Small intestine (tissue), 7 donors: Measurements from ENCODE around the gene CCBE1. TPM values are rescaled to one million over a fixed set of nuclear protein-coding genes. Genes with fewer than 3 reads are reported as not detected.

Experiments
- DNase-seq, 2 donors: peaks; one replicate each; pipeline versions ENCODE4 v3.0.0 to v3.0.0-alpha.2; 2013
- FAIRE-seq: peaks from 2 replicates; lab custom pipeline; 2012; peaks lifted over from hg19 to GRCh38; lab: Jason Lieb, UNC
- H3K27ac ChIP-seq, 3 donors: one replicate each; pipeline ENCODE4 v1.5.1; 2013; ENCODE audit warnings: low read length in 2 of 3, mild to moderate bottlenecking in 2 of 3, control low read depth in 1 of 3, inconsistent platforms in 1 of 3, low read depth in 1 of 3, moderate library complexity in 1 of 3
- H3K27me3 ChIP-seq, 3 donors: one replicate each; pipeline ENCODE4 v1.6.1; 2013; ENCODE audit warnings: low read length in 3 of 3, inconsistent platforms in 1 of 3; ENCODE audit not compliant: control insufficient read depth in 3 of 3, insufficient read depth in 3 of 3
- H3K36me3 ChIP-seq, 3 donors: one replicate each; pipeline ENCODE4 v1.6.1; 2013; ENCODE audit warnings: low read length in 3 of 3, inconsistent platforms in 1 of 3, low read depth in 1 of 3, mild to moderate bottlenecking in 1 of 3, moderate library complexity in 1 of 3; ENCODE audit not compliant: control insufficient read depth in 3 of 3, insufficient read depth in 2 of 3
- H3K4me1 ChIP-seq, 3 donors: one replicate each; pipeline ENCODE4 v1.6.1; 2013; ENCODE audit warnings: low read length in 2 of 3, inconsistent platforms in 1 of 3, low read depth in 1 of 3, mild to moderate bottlenecking in 1 of 3, moderate library complexity in 1 of 3; ENCODE audit not compliant: control insufficient read depth in 3 of 3, insufficient read depth in 2 of 3
- H3K4me3 ChIP-seq, 3 donors: one replicate each; pipeline ENCODE4 v1.5.1; 2013; ENCODE audit warnings: low read length in 3 of 3, control low read depth in 1 of 3, inconsistent platforms in 1 of 3, low read depth in 1 of 3, mild to moderate bottlenecking in 1 of 3, moderate library complexity in 1 of 3
- H3K9me3 ChIP-seq, 2 donors: one replicate each; pipeline ENCODE4 v1.6.1; 2013; ENCODE audit warnings: low read depth in 1 of 2, low read length in 1 of 2; ENCODE audit not compliant: control insufficient read depth in 2 of 2, insufficient read depth in 1 of 2
- WGBS, 3 donors: extraction: QIAGEN DNeasy Blood & Tissue Kit; methylation state at CpG; one replicate each; pipeline ENCODE4 v1.1.7; 2013; 5-methylcytosine and 5-hydroxymethylcytosine counted together
- polyA plus RNA-seq, 4 donors: library from polyadenylated mRNA; stranded (reverse) in 3 of 4; unstranded in 1 of 4; fragments of 200-250 nt in 3 of 4; fragments of 120-200 nt in 1 of 4; gene quantifications; one replicate each; pipeline versions ENCODE4 v1.2.1 to v1.2.3, GENCODE V29; 2013
- donor health status: healthy with polysubstance abuse.
- donor health status: control.
- donor health status: control.
- donor health status: Bipolar disorder and iron deficiency.
- donor health status: healthy.

Gene CCBE1
- polyA plus RNA-seq, 4 donors, result 0.27 to 1.3 (median 0.54) TPM; not detected in 1

GRCh38 chr18:59664329-59664728, 32.9 kb downstream of the CCBE1 start:
- H3K36me3 ChIP-seq, result no peaks in the 10 kb centered on the region
- no peaks in the 10 kb centered on the region for H3K4me1 ChIP-seq
- no peak overlapping the region for H3K27ac ChIP-seq
- FAIRE-seq (no peak), DNase-seq (no peak)
- WGBS, 3 donors, result 78 to 85% (median 80%) methylated on average over 3 of the region's 3 CpGs
- no peak overlapping the region for H3K4me3 ChIP-seq
- H3K27me3 ChIP-seq, result peaks cover 0 to 8% (median 0%) of the 10 kb centered on the region in 3 donors
- H3K9me3 ChIP-seq, result no peaks in the 10 kb centered on the region

- Histone ChIP-seq H3K36me3 (no peaks in the 10 kb centered on the region), H3K27me3 (peaks cover 0 to 8% (median 0%) of the 10 kb centered on the region in 3 donors), H3K27ac (no peak overlapping the region), H3K4me3 (no peak overlapping the region), H3K4me1 (no peaks in the 10 kb centered on the region), H3K9me3 (no peaks in the 10 kb centered on the region)
- FAIRE-seq (no peak), DNase-seq (no peak)
- WGBS, 3 donors, result 96 to 97% (median 97%) methylated on average over 1 of the region's 1 CpG
These were observed 34.1 kb downstream of the CCBE1 start for GRCh38 chr18:59663096-59663495.

GRCh38 chr18:59661891-59662701, 35.1 kb downstream of the CCBE1 start:
- no peaks in the 10 kb centered on the region for H3K4me1 ChIP-seq
- 50 to 56% (median 55%) methylated on average over 2 of the region's 2 CpGs for WGBS, 3 donors

GRCh38 chr18:59660786-59661743, 36.2 kb downstream of the CCBE1 start:
- H3K4me3 ChIP-seq, result no peak overlapping the region
- peaks cover 0 to 8% (median 0%) of the 10 kb centered on the region in 3 donors for H3K27me3 ChIP-seq
- H3K36me3 ChIP-seq, result no peaks in the 10 kb centered on the region
- no peak for DNase-seq
- WGBS, 3 donors, result 67 to 83% (median 69%) methylated on average over 8 of the region's 8 CpGs
- FAIRE-seq, result no peak
- H3K9me3 ChIP-seq, result no peaks in the 10 kb centered on the region
- H3K27ac ChIP-seq, result no peak overlapping the region
- no peaks in the 10 kb centered on the region for H3K4me1 ChIP-seq

More at GRCh38 chr18:59661891-59662701, 35.1 kb downstream of the CCBE1 start:
- H3K27ac ChIP-seq, result no peak overlapping the region
- H3K27me3 ChIP-seq, result peaks cover 0 to 8% (median 0%) of the 10 kb centered on the region in 3 donors
- DNase-seq (no peak), FAIRE-seq (no peak)
- H3K9me3 ChIP-seq, result no peaks in the 10 kb centered on the region
- no peaks in the 10 kb centered on the region for H3K36me3 ChIP-seq
- H3K4me3 ChIP-seq, result no peak overlapping the region

GRCh38 chr18:59660366-59660765, 36.9 kb downstream of the CCBE1 start:
- H3K9me3 ChIP-seq, result no peaks in the 10 kb centered on the region
- peaks cover 0 to 8% (median 0%) of the 10 kb centered on the region in 3 donors for H3K27me3 ChIP-seq
- H3K27ac ChIP-seq, result no peak overlapping the region
- H3K4me1 ChIP-seq, result no peaks in the 10 kb centered on the region
- FAIRE-seq, result no peak
- H3K36me3 ChIP-seq, result no peaks in the 10 kb centered on the region
- no peak overlapping the region for H3K4me3 ChIP-seq
- DNase-seq, result no peak
- 53 to 80% (median 67%) methylated on average over 4 of the region's 4 CpGs for WGBS, 3 donors

GRCh38 chr18:59659508-59660170, 37.6 kb downstream of the CCBE1 start:
- no peak for FAIRE-seq
- H3K27me3 ChIP-seq, result peaks cover 0 to 8% (median 0%) of the 10 kb centered on the region in 3 donors
- 66 to 77% (median 68%) methylated on average over 14 of the region's 14 CpGs for WGBS, 3 donors
- no peak for DNase-seq
- H3K36me3 ChIP-seq, result no peaks in the 10 kb centered on the region
- H3K27ac ChIP-seq, result peak overlapping the region in 1 of 3 donors; percentile 41
- no peaks in the 10 kb centered on the region for H3K9me3 ChIP-seq
- no peaks in the 10 kb centered on the region for H3K4me1 ChIP-seq
- H3K4me3 ChIP-seq, result no peak overlapping the region

GRCh38 chr18:59658941-59659340, 38.3 kb downstream of the CCBE1 start:
- Histone ChIP-seq H3K27ac (no peak overlapping the region), H3K9me3 (no peaks in the 10 kb centered on the region), H3K4me1 (no peaks in the 10 kb centered on the region), H3K4me3 (no peak overlapping the region), H3K27me3 (peaks cover 0 to 8% (median 0%) of the 10 kb centered on the region in 3 donors), H3K36me3 (no peaks in the 10 kb centered on the region)
- no peak for DNase-seq
- no peak for FAIRE-seq
- 80 to 88% (median 83%) methylated on average over 7 of the region's 7 CpGs for WGBS, 3 donors

- Histone ChIP-seq H3K4me3 (no peak overlapping the region), H3K36me3 (no peaks in the 10 kb centered on the region), H3K4me1 (no peaks in the 10 kb centered on the region), H3K9me3 (no peaks in the 10 kb centered on the region), H3K27ac (no peak overlapping the region), H3K27me3 (peaks cover 0 to 5% (median 0%) of the 10 kb centered on the region in 3 donors)
- FAIRE-seq, result no peak
- DNase-seq, result no peak
- WGBS, 3 donors, result 83 to 88% (median 85%) methylated on average over 5 of the region's 5 CpGs
These were observed 40.2 kb downstream of the CCBE1 start for GRCh38 chr18:59657012-59657411.
